ENCODE measurements around the gene CST7.
"Not testable (repeated sequence)": the region's sequence is repeated elsewhere in the genome, so short reads cannot be mapped to it uniquely, and the experiment has no call there.

Gene CST7

DNA sequence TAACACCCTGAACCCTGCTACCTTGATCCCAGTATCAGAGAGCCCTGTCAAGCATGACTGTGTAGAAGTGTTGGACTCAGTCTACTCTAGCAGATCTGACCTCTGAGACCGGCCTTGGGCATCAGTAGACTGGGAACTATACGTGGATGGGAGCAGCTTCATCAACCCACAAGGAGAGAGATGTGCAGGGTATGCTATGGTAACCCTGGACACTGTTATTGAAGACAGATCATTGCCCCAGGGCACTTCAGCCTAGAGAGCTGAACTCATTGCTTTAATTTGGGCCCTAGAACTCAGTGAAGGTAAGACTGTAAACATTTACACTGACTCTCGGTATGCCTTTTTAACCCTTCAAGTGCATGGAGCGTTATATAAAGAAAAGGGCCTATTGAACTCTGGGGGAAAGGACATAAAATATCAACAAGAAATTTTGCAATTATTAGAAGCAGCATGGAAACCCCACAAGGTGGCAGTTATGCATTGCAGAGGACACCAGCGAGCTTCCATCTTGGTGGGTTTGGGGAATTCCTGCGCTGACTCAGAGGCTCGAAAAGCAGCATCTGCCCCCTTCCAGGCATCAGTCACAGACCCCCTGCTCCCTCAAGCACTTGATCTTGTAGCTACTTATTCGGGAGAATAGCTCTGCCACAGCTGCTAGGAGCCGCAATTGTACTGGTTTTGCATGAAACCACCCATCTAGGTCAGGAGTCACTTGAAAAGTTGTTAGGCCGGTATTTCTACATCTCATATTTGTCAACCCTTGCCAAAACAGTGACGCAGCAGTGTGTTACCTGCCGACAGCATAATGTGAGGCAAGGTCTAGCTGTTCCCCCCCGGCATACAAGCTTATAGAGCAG lies 19.0 kb upstream of the CST7 start:
- not testable (repeated sequence) for DNase-seq (ENCODE audit: low read depth)

DNA sequence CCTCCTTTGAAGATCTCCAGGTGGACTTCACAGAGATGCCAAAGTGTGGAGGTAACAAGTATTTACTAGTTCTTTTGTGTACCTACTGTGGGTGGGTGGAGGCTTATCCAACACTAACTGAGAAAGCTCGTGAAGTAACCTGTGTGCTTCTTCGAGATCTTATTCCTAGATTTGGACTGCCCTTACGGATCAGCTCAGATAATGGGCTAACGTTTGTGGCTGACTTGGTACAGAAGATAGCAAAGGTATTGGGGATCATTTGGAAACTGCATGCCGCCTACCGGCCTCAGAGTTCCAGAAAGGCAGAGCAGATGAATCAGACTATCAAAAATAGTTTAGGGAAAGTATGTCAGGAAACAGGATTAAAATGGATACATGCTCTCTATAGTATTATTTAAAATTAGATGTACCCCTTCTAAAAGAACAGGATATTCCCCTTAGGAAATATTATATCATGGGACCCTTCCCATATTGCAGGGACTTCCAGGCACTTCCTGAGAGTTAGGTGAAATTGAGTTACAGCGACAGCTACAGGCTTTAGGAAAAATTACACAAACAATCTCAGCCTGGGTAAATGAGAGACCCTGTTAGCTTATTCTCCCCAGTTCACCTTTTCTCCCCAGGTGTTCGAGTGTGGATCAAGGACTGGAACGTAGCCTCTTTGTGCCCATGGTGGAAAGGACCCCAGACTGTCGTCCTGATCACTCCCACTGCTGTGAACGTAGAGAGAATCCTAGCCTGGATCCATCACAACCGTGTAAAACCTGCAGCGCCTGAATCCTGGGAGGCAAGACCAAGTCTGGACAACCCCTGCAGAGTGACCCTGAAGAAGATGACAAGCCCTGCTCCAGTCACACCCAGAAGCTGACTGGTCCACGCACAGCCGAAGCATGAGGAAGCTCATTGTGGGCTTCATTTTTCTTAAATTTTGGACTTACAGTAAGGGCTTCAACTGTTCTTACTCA lies 18.1 kb upstream of the CST7 start:
- not testable (repeated sequence) for DNase-seq (ENCODE audit: low read depth)

- not testable (repeated sequence) for DNase-seq (ENCODE audit: low read depth)
Observed at GRCh38 chr20:24931893-24932292, 17.2 kb upstream of the CST7 start.

DNA sequence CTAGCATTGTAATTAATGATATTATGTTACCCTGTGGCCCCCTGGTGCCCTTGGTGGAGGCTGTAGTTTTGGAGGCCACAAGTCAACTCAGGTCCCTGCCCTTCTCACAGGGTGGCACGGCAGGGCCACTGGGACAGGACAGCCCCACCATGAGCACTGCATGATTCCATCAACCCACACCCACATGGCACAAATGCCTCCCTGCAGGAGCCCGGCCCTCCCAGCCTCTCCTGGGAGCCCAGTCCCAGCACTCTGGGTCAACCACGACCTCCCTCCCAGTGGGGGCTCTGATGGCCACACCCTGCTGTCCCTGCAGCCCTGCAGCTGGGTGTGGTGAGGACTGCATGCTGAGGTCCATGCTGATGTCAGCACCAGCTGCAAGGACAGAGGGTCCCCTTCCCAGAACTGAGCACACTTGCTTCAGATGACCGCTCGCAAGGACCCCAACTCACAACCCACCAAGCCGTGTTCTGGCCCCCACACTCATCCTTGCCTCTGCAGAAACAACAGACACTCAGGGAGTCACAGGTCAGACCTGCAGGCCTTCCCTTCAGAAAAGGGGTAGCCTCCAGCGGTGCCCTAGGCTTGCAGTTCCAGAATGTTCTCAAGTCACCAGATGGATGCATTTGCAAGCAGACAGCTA lies 15.7 kb upstream of the CST7 start:
- no peak for DNase-seq (ENCODE audit: low read depth)

GRCh38 chr20:24934101-24934661 lies 14.9 kb upstream of the CST7 start:
- DNase-seq (ENCODE audit: low read depth), result no peak

DNA sequence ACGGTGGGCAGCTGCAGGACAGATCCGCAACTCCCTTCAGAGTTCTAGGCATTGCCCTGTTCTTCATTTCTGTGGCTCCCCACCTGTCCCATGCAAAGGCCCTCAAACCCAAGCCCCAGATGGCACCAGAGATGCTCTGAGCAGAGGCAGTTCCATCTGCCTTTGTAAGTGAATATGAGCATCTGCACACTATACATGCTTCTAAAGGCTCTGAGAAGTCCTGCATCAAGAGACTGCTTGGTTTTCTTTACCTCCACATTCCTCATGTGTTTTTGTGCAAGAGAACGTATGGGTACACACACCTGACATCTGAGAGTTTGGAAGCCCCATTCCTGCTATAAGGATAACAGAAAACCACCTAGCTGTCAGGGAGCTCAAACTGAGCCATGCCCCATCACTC lies 14.4 kb upstream of the CST7 start:
- DNase-seq (ENCODE audit: low read depth), result no peak

GRCh38 chr20:24935140-24935539 lies 13.9 kb upstream of the CST7 start:
- DNase-seq (ENCODE audit: low read depth), result no peak

DNA sequence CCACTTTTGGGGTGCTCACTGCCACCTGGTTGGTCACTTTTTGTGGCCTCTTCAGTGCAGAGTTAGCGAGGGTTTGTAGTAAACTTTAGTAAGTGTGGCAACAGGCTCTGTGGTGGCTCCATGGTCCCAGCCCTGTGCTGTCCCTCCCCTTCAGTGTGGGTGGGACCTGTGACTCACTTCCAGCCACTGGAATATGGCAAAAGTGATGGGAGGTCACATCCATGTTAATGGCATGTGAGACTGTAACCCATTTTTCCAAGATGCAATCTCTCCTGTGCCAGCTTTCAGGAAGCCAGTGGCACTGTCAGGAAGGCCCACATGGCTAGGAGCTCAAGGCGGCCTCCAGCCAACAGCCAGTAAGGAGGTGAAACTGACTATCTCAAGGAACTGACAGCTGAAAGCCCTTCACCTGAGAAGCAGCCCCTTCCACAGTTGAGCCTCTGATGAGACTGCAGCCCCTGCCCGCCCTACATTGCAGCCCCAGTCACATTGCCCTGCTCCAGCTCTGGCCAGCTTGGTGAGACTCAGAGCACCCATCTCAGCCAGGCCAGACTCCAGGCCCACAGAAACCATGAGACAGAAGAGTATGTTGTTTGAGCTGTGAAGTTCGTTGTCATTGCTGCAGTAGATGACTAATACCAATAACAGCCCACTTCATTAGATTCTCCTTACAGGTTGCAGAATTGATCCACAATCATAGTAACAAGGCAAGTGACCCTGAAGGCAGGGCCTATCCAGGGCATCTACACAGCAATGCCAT lies 13.1 kb upstream of the CST7 start:
- no peak for DNase-seq (ENCODE audit: low read depth)

DNA sequence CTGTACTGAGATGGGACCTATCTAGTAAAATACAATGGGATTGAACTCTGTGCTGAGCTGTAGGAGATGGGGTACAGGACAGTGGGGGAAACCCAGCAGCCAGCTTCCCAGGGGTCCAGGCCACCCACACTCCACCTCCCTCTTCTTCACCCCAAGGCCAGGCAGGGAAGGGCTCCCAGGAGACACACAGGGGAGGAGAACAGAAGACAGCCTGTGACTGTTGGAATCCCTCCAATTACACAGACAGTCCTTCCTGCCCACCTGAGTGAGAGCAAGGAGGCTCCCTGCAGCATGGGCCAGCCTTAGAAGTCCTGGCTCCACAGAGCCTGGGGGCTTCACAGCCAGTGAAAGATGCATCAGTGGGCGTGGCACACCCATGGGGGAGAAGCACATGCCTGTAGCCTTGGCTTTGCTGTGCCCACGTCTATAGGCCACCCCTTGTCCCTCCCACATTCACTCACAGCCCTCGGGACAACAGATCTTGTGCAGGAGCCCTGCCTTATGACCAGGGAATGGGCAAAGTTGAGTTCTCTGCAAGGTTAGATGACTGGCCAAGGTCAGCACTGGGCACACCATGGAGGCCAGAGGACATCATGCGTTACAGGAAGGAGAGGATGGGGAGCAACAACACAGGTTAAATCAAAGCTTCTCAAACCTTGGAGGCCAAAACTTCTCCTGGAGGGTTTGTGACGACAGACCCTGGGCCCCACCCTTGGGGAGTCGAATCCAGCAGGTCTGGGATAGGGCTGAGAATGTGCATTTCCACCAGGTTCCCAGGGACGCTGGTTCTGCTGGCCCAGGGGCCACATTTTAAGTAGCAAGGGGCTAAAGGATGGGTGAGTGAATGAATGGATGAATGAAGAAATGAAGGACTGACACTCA lies 12.3 kb upstream of the CST7 start:
- DNase-seq (ENCODE audit: low read depth), result no peak

- no peak for DNase-seq (ENCODE audit: low read depth)
Observed at GRCh38 chr20:24937579-24937978, 11.5 kb upstream of the CST7 start.

GRCh38 chr20:24938498-24938897 lies 10.6 kb upstream of the CST7 start:
- DNase-seq (ENCODE audit: low read depth), result no peak

DNA sequence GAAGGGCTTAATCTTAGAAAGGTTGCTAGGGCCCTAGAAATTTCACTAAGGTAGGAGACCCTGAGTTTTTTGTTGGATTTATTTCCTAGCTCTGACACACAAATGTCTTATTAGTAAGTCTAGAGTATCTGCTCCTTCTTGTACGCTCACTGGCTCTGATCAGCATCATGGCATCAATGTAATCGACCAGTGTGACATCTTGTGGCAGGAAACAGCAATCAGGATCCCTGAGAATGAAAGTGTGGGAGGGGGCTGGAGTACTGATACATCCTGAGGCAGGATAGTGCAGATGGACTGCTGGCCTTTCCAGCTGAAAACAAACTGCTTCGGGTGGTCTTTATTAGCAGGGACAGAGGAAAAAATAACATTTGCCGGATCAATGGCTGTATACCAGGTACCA lies 10.0 kb upstream of the CST7 start:
- DNase-seq (ENCODE audit: low read depth), result no peak

- no peak for DNase-seq (ENCODE audit: low read depth)
Observed at GRCh38 chr20:24942679-24943078, 6.4 kb upstream of the CST7 start.

- DNase-seq (ENCODE audit: low read depth), result no peak
Observed at GRCh38 chr20:24943196-24943595, 5.9 kb upstream of the CST7 start.

GRCh38 chr20:24943731-24944130 lies 5.3 kb upstream of the CST7 start:
- no peak for DNase-seq (ENCODE audit: low read depth)

DNA sequence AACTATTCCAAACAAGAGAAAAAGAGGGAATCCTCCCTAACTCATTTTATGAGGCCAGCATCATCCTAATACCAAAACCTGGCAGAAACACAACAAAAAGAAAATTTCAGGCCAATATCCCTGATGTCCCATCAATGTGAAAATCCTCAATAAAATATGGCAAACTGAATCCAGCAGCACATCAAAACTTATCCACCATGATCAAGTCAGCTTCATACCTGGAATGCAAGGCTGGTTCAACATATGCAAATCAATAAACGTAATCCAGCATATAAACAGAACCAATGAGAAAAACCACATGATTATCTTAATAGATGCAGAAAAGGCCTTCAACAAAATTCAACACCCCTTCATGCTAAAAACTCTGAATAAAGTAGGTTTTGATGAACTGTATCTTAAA lies 2.7 kb upstream of the CST7 start:
- not testable (repeated sequence) for DNase-seq (ENCODE audit: low read depth)

DNA sequence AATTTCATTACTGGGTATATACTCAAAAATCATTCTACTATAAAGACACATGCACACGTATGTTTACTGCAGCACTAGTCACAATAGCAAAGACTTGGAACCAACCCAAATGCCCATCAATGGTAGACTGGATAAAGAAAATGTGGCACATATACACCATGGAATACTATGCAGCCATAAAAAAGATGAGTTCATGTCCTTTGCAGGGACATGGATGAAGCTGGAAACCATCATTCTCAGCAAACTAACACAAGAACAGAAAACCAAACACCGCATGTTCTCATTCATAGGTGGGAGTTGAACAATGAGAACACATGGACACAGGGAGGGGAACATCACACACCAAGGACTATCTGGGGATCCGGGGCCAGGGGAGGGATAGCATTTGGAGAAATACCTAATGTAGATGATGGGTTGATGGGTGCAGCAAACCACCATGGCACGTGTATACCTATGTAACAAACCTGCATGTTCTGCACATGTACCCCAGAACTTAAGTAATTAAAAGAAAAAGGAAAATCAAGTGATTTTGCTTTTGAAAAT lies 602 bp upstream of the CST7 start:
- DNase-seq (ENCODE audit: low read depth), result not testable (repeated sequence)

DNA sequence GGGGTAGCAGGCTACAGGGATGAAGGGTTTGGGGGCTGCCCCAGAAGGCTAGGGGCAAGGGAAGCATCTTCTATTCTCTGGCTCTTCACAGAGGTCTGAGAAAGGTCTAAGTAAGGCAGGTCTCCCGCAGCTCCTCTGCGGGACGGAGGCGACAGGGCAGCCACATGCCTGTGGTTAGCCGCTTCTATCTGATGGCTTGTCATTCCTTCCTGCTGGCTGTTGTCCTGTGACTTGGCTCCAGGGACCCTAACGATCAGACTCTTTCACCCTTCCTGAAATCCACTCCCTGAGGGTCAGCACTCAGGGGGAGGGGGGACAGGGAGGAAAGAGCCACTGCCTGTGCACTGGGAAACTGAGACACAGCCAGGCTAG lies 673 bp downstream of the CST7 start:
- DNase-seq (ENCODE audit: low read depth), result no peak

DNA sequence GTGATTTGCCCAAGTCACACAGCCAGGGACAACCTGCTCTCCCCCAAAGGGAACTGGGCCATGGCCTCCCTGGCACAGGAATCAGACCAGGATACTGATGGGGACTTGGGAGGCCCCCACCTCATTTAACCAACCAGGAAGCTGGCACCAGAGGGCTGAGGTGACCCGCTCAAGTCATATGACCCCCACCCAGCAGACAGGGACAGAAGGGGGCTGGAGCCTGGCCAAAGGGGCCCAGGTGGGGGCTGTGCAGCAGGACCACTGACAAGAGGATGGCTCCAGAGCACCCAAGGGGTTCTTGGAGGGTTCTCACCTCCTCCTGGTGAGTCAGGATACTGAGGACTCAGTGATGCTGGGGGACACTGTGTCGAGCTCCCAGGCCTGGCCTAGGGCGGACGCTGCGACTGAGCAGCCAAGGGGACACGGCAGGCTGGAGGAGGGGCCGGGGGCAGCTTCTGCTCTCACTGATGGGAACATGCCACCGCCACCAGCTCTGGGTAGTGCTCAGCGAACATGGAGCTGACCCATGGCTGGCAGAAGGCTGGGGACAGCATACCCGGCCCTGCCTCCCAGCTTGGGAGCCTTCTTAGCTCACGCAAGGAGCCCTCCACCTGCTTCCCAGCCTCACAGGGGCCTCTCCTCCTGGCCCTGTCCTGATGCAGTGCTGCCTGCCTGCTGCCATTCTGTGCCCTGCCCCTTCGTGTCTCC lies 1.2 kb downstream of the CST7 start:
- DNase-seq (ENCODE audit: low read depth), result no peak

Measured in HS-27A (cell line).